ES-I3 (cell line): ENCODE results near the gene ZNF502.

Source experiments
- H3K36me3 ChIP-seq: 2 replicates; pipeline ENCODE4 v1.6.1; 2013; ENCODE audit warnings: mild to moderate bottlenecking, low read length, control low read depth, moderate library complexity; ENCODE audit not compliant: insufficient read depth
- H3K4me1 ChIP-seq: 2 replicates; pipeline ENCODE4 v1.6.1; 2013; ENCODE audit warnings: mild to moderate bottlenecking, control low read depth, low read length; ENCODE audit not compliant: insufficient read depth
- H3K9ac ChIP-seq: 2 replicates; pipeline ENCODE4 v1.6.1; 2013; ENCODE audit warnings: low read depth, mild to moderate bottlenecking, low read length, moderate library complexity
- H3K9me3 ChIP-seq: 2 replicates; pipeline ENCODE4 v1.6.1; 2013; ENCODE audit warnings: mild to moderate bottlenecking, low read length, moderate library complexity; ENCODE audit not compliant: control insufficient read depth, insufficient read depth

ZNF502 gene

GRCh38 chr3:44729384-44729910, 17.0 kb downstream of the ZNF502 start, which contains the start of gene ZNF501:
TSS of gene ZNF501 (plus strand) at chr3:44729635. CDS start at chr3:44734422, 4,787 bp downstream.
- peaks cover 27% of the 10 kb centered on the region for H3K9me3 ChIP-seq
- no peaks in the 10 kb centered on the region for H3K4me1 ChIP-seq
- H3K36me3 ChIP-seq, result peaks cover 4% of the 10 kb centered on the region; the same call in 1 of the 2 replicates
- H3K9ac ChIP-seq, result peak within 1 kb of the TSS; percentile 64

- H3K4me1 ChIP-seq, result no peaks in the 10 kb centered on the region
- H3K9ac ChIP-seq, result no peak overlapping the region
- H3K36me3 ChIP-seq, result peaks cover 17% of the 10 kb centered on the region; the same call in 1 of the 2 replicates
- peaks cover 39% of the 10 kb centered on the region for H3K9me3 ChIP-seq
Observed at GRCh38 chr3:44734646-44735168, 22.2 kb downstream of the ZNF502 start.

GRCh38 chr3:44761101-44761423, 48.6 kb downstream of the ZNF502 start:
- H3K9me3 ChIP-seq, result no peaks in the 10 kb centered on the region
- H3K4me1 ChIP-seq, result no peaks in the 10 kb centered on the region
- peak overlapping the region; percentile 98 for H3K9ac ChIP-seq

GRCh38 chr3:44761424-44762169, 49.1 kb downstream of the ZNF502 start, which contains the start of the genes KIAA1143 and KIF15:
TSS of gene KIAA1143 (minus strand) at chr3:44761619. CDS start at chr3:44761602, 17 bp downstream.
TSS of gene KIF15 (plus strand) at chr3:44761794. CDS start at chr3:44761866, 72 bp downstream.
- Histone ChIP-seq H3K9ac (peak within 1 kb of the TSS; percentile 98), H3K4me1 (no peaks in the 10 kb centered on the region), H3K9me3 (no peaks in the 10 kb centered on the region), H3K36me3 (peaks cover 8% of the 10 kb centered on the region)

More at GRCh38 chr3:44761101-44761423, 48.6 kb downstream of the ZNF502 start:
- H3K36me3 ChIP-seq, result peaks cover 8% of the 10 kb centered on the region

- H3K4me1 ChIP-seq, result no peaks in the 10 kb centered on the region
- H3K9ac ChIP-seq, result peak overlapping the region; percentile 98
- H3K9me3 ChIP-seq, result no peaks in the 10 kb centered on the region
- H3K36me3 ChIP-seq, result peaks cover 8% of the 10 kb centered on the region
Observed at GRCh38 chr3:44762170-44762677, 49.8 kb downstream of the ZNF502 start.

- H3K9me3 ChIP-seq, result no peaks in the 10 kb centered on the region
- H3K36me3 ChIP-seq, result peaks cover 8% of the 10 kb centered on the region
- H3K9ac ChIP-seq, result peak overlapping the region; percentile 98
Observed at GRCh38 chr3:44762690-44763089, 50.2 kb downstream of the ZNF502 start.

GRCh38 chr3:44764248-44764647, 51.8 kb downstream of the ZNF502 start:
- no peaks in the 10 kb centered on the region for H3K4me1 ChIP-seq
- H3K9ac ChIP-seq, result no peak overlapping the region
- peaks cover 4% of the 10 kb centered on the region; the same call in 1 of the 2 replicates for H3K36me3 ChIP-seq
- H3K9me3 ChIP-seq, result peaks cover 4% of the 10 kb centered on the region

More at GRCh38 chr3:44762690-44763089, 50.2 kb downstream of the ZNF502 start:
- H3K4me1 ChIP-seq, result no peaks in the 10 kb centered on the region

- H3K36me3 ChIP-seq, result peaks cover 4% of the 10 kb centered on the region; the same call in 1 of the 2 replicates
- no peaks in the 10 kb centered on the region for H3K4me1 ChIP-seq
- H3K9ac ChIP-seq, result no peak overlapping the region
- peaks cover 17% of the 10 kb centered on the region for H3K9me3 ChIP-seq
Observed at GRCh38 chr3:44771424-44772098, 59.1 kb downstream of the ZNF502 start.

GRCh38 chr3:44772099-44772442, 59.6 kb downstream of the ZNF502 start:
- Histone ChIP-seq H3K9me3 (peaks cover 17% of the 10 kb centered on the region), H3K9ac (no peak overlapping the region), H3K36me3 (peaks cover 4% of the 10 kb centered on the region; the same call in 1 of the 2 replicates), H3K4me1 (no peaks in the 10 kb centered on the region)
